IMR-90 (cell line): Measurements from ENCODE around the gene NDRG2. TPM values are rescaled to one million over a fixed set of nuclear protein-coding genes. Genes with fewer than 3 reads are reported as not detected.

Source experiments
- ATAC-seq: fragments of 200-7000 bp; cut with Tn5 transposase; 2 replicates; pipeline ENCODE4 v1.9.1; 2020; ENCODE audit warnings: low read depth, mild to moderate bottlenecking, moderate library complexity
- BruUV-seq: library from RNA; stranded (reverse); fragments of 400-500 nt; replicated peaks from 2 replicates; lab custom pipeline; 2021; lab: Mats Ljungman, UMichigan
- CTCF ChIA-PET: fragments of 300-600 bp; formaldehyde crosslinking; extraction: SDS; loops from one replicate; lab custom pipeline; 2021; ENCODE audit warnings: antibody characterized with exemption; lab: Yijun Ruan, JAX
- POLR2A ChIA-PET: fragments of 300-600 bp; sonication (Branson Sonifier 250); formaldehyde crosslinking; loops from one replicate; lab custom pipeline; 2022; ENCODE audit warnings: antibody characterized with exemption; ENCODE audit not compliant: unreplicated experiment; lab: Charles Lee
- DNase-seq: peaks from one replicate; pipeline ENCODE4 v3.0.0; 2013
- H2AFZ ChIP-seq: replicated peaks from 2 replicates; pipeline ENCODE3; 2013; ENCODE audit warnings: low read length, mild to moderate bottlenecking; ENCODE audit not compliant: poor library complexity
- H2AK5ac ChIP-seq: 2 replicates; pipeline ENCODE4 v1.6.1; 2013; ENCODE audit warnings: low read depth, low read length, inconsistent platforms
- H2AK9ac ChIP-seq: replicated peaks from 2 replicates; pipeline ENCODE3; 2013; ENCODE audit warnings: mild to moderate bottlenecking, low read depth, low read length, moderate library complexity; ENCODE audit not compliant: poor library complexity
- H2BK120ac ChIP-seq: 2 replicates; pipeline ENCODE4 v1.6.1; 2013; ENCODE audit warnings: low read depth, low read length, inconsistent platforms
- H2BK15ac ChIP-seq: 3 replicates; pipeline ENCODE4 v1.6.1; 2013; ENCODE audit warnings: low read depth, low read length, inconsistent platforms
- H2BK20ac ChIP-seq: 2 replicates; pipeline ENCODE4 v1.6.1; 2013; ENCODE audit warnings: low read depth, mild to moderate bottlenecking, inconsistent platforms, low read length, moderate library complexity
- H2BK5ac ChIP-seq: 2 replicates; pipeline ENCODE4 v1.6.1; 2013; ENCODE audit warnings: mild to moderate bottlenecking, low read depth, low read length, inconsistent platforms; ENCODE audit not compliant: poor library complexity, severe bottlenecking
- H3K14ac ChIP-seq: replicated peaks from 2 replicates; pipeline ENCODE4 v1.6.1; 2013; ENCODE audit warnings: low read depth, low read length, inconsistent platforms
- H3K18ac ChIP-seq: 2 replicates; pipeline ENCODE4 v1.6.1; 2013; ENCODE audit warnings: low read depth, low read length, control low read depth
- H3K23ac ChIP-seq: 2 replicates; pipeline ENCODE4 v1.6.1; 2013; ENCODE audit warnings: low read depth, low read length, inconsistent platforms
- H3K27ac ChIP-seq: 2 replicates; pipeline ENCODE4 v1.5.1; 2013; ENCODE audit warnings: mild to moderate bottlenecking, control low read depth, low read length; ENCODE audit not compliant: insufficient read depth
- H3K27me3 ChIP-seq: 2 replicates; pipeline ENCODE4 v1.6.1; 2013; ENCODE audit warnings: low read length; ENCODE audit not compliant: control insufficient read depth, insufficient read depth
- H3K36me3 ChIP-seq: 2 replicates; pipeline ENCODE4 v1.6.1; 2013; ENCODE audit warnings: low read length, mixed read lengths; ENCODE audit not compliant: control insufficient read depth, insufficient read depth
- H3K4ac ChIP-seq: 2 replicates; pipeline ENCODE4 v1.6.1; 2013; ENCODE audit warnings: low read depth, low read length, inconsistent platforms
- H3K4me1 ChIP-seq: 2 replicates; pipeline ENCODE4 v1.6.1; 2013; ENCODE audit warnings: low read length, mixed read lengths; ENCODE audit not compliant: control insufficient read depth, insufficient read depth
- H3K4me2 ChIP-seq: 2 replicates; pipeline ENCODE4 v1.6.1; 2013; ENCODE audit warnings: low read depth, mild to moderate bottlenecking, control low read depth, low read length, moderate library complexity
- H3K4me3 ChIP-seq: 2 replicates; pipeline ENCODE4 v1.5.1; 2013; ENCODE audit warnings: low read depth, mild to moderate bottlenecking, control low read depth, low read length, moderate library complexity; ENCODE audit not compliant: insufficient read depth
- H3K56ac ChIP-seq: 2 replicates; pipeline ENCODE4 v1.6.1; 2013; ENCODE audit warnings: low read length, inconsistent platforms; ENCODE audit not compliant: insufficient read depth; ENCODE audit errors: extremely low read depth
- H3K79me1 ChIP-seq, 2 experiments: 2 replicates each; pipeline ENCODE4 v1.6.1; 2013; ENCODE audit warnings: low read length in 2 of 2, inconsistent platforms in 1 of 2, low read depth in 1 of 2
- H3K9ac ChIP-seq: 2 replicates; pipeline ENCODE4 v1.6.1; 2013; ENCODE audit warnings: low read depth, low read length, control low read depth
- H3K9me1 ChIP-seq: 2 replicates; pipeline ENCODE4 v1.6.1; 2013; ENCODE audit warnings: low read length, inconsistent platforms; ENCODE audit not compliant: insufficient read depth
- H3K9me3 ChIP-seq: 2 replicates; pipeline ENCODE4 v1.6.1; 2013; ENCODE audit warnings: low read length; ENCODE audit not compliant: control insufficient read depth, insufficient read depth
- H4K20me1 ChIP-seq: 2 replicates; pipeline ENCODE4 v1.6.1; 2013; ENCODE audit warnings: low read length, inconsistent platforms; ENCODE audit not compliant: insufficient read depth
- H4K5ac ChIP-seq: 2 replicates; pipeline ENCODE4 v1.6.1; 2013; ENCODE audit warnings: mild to moderate bottlenecking, low read depth, low read length, control low read depth
- H4K8ac ChIP-seq, 2 experiments: 2 replicates each; pipeline ENCODE4 v1.6.1; 2013; ENCODE audit warnings: low read depth in 2 of 2, low read length in 2 of 2, control low read depth in 1 of 2, inconsistent platforms in 1 of 2
- H4K91ac ChIP-seq: 2 replicates; pipeline ENCODE4 v1.6.1; 2013; ENCODE audit warnings: low read depth, low read length, inconsistent platforms; ENCODE audit not compliant: insufficient read depth
- BHLHE40 ChIP-seq: fragments of 150-350 bp; IDR thresholded peaks from 2 replicates; pipeline ENCODE4 v1.6.1; 2016; ENCODE audit warnings: mild to moderate bottlenecking, low read depth, low read length
- CEBPB ChIP-seq: IDR thresholded peaks from 2 replicates; pipeline ENCODE4 v1.6.1; 2012; ENCODE audit warnings: low read depth, low read length, improper control_type of control experiment
- CTCF ChIP-seq: conservative IDR thresholded peaks from 2 replicates; pipeline ENCODE4 v1.5.1; 2012; ENCODE audit warnings: mild to moderate bottlenecking, low read depth, low read length, improper control_type of control experiment
- MAFK ChIP-seq: IDR thresholded peaks from 2 replicates; pipeline ENCODE4 v1.6.1; 2012; ENCODE audit warnings: low read depth, low read length, improper control_type of control experiment
- MAZ ChIP-seq: IDR thresholded peaks from 2 replicates; pipeline ENCODE4 v1.6.1; 2012; ENCODE audit warnings: low read depth, mild to moderate bottlenecking, low read length, improper control_type of control experiment, moderate library complexity, borderline replicate concordance
- NFE2L2 ChIP-seq: fragments of 150-350 bp; IDR thresholded peaks from 2 replicates; pipeline ENCODE4 v1.6.1; 2016; ENCODE audit warnings: low read depth, mild to moderate bottlenecking, low read length
- POLR2A ChIP-seq: IDR thresholded peaks from 2 replicates; pipeline ENCODE4 v1.6.1; 2012; ENCODE audit warnings: mild to moderate bottlenecking, low read depth, low read length
- RAD21 ChIP-seq: IDR thresholded peaks from 2 replicates; pipeline ENCODE4 v1.6.1; 2012; ENCODE audit warnings: low read length, improper control_type of control experiment
- RCOR1 ChIP-seq: IDR thresholded peaks from 2 replicates; pipeline ENCODE4 v1.6.1; 2012; ENCODE audit warnings: mild to moderate bottlenecking, low read length, improper control_type of control experiment; ENCODE audit not compliant: insufficient replicate concordance
- RFX5 ChIP-seq: IDR thresholded peaks from 2 replicates; pipeline ENCODE4 v1.8.0; 2012; ENCODE audit warnings: low read depth, mild to moderate bottlenecking, low read length, moderate library complexity
- SMC3 ChIP-seq: fragments of 150-350 bp; IDR thresholded peaks from 2 replicates; pipeline ENCODE4 v1.6.1; 2016; ENCODE audit warnings: low read depth, mild to moderate bottlenecking, antibody characterized with exemption, low read length, moderate library complexity
- WGBS, 2 experiments: methylation state at CpG; one replicate each; pipeline versions ENCODE4 v1.1.5 to v1.1.7; 2013; ENCODE audit warnings: missing lambda C conversion rate in 2 of 2; ENCODE audit not compliant: insufficient read length in 1 of 2; ENCODE audit errors: extremely low coverage in 2 of 2; 5-methylcytosine and 5-hydroxymethylcytosine counted together
- dilution Hi-C: fragments of 300-500 bp; cut with HindIII; formaldehyde crosslinking; loops from one replicate; pipeline ENCODE4 v1.14.3; 2018; ENCODE audit warnings: low sequenced_read_pairs; ENCODE audit not compliant: unreplicated experiment
- in situ Hi-C: fragments of 300-500 bp; cut with MboI; formaldehyde crosslinking; loops from 3 replicates; pipeline ENCODE4 v1.14.3; 2019; ENCODE audit warnings: low sequenced_read_pairs, inconsistent platforms, mixed read lengths
- intact Hi-C: fragments of 100-400 bp; cut with micrococcal nuclease; formaldehyde crosslinking; loops from 2 replicates; pipeline ENCODE4 v1.10.0; 2022
- polyA plus RNA-seq, 3 experiments: library from polyadenylated mRNA; depleted of rRNA; stranded (reverse); fragments of >200 nt; gene quantifications; 2 replicates each; pipeline ENCODE4 v1.2.3, GENCODE V29; 2012; ENCODE audit warnings: low replicate concordance in 1 of 3
- total RNA-seq: library from RNA; depleted of rRNA; stranded (reverse); fragments of >200 nt; gene quantifications from 2 replicates; pipeline ENCODE4 v1.2.3, GENCODE V29; 2012

Gene NDRG2
- total and polyA plus RNA-seq, 2 of the 4 experiments (the other 2 are of a cell fraction): 0.36 to 1.5 TPM

GRCh38 chr14:21039585-21040369 lies 14.9 kb upstream of the NDRG2 start:
- H3K14ac ChIP-seq: no peak overlapping the region
- no TSS peak for BruUV-seq
- H3K4me2 ChIP-seq: no peak overlapping the region
- H2BK5ac ChIP-seq: no peak overlapping the region
- no peak overlapping the region for H3K4me3 ChIP-seq
- TF ChIP-seq POLR2A (no peak), SMC3 (peak; percentile 60), NFE2L2 (no peak), MAZ (no peak), RAD21 (peak; percentile 70), BHLHE40 (no peak), RCOR1 (no peak), RFX5 (no peak), CEBPB (no peak), CTCF (peak; percentile 68), MAFK (no peak)
- intact Hi-C loops: loop anchor here (1.0 to 2.0 kb wide), 4 partner anchors 25 to 342 kb away; no protein-coding TSS in a partner anchor
- H3K9me3 ChIP-seq: no peaks in the 10 kb centered on the region
- H3K27ac ChIP-seq: no peak overlapping the region
- no peak overlapping the region for H2BK20ac ChIP-seq
- peaks cover 2% of the 10 kb centered on the region; the same call in 1 of the 2 replicates for H3K4me1 ChIP-seq
- no peaks in the 10 kb centered on the region for H3K79me1 ChIP-seq
- 62% methylated on average over 4 of the region's 8 CpGs; no CpG with 5 or more reads in 1 of the 2 experiments for WGBS, 2 experiments
- no peak overlapping the region for H3K56ac ChIP-seq
- H3K9ac ChIP-seq: no peak overlapping the region
- no peak overlapping the region for H4K8ac ChIP-seq
- CTCF ChIA-PET: interaction anchor here (0.6 to 3.7 kb wide), 11 partner anchors 8 to 348 kb away, joined by 3 to 37 read pairs (median 4); no protein-coding TSS in a partner anchor
- H4K20me1 ChIP-seq: no peaks in the 10 kb centered on the region
- H4K5ac ChIP-seq: no peak overlapping the region
- no peak overlapping the region for H4K91ac ChIP-seq
- ATAC-seq: peak; percentile 81
- no peak overlapping the region for H3K23ac ChIP-seq
- POLR2A ChIA-PET: no interaction called here
- H3K18ac ChIP-seq: no peak overlapping the region
- H3K9me1 ChIP-seq: no peaks in the 10 kb centered on the region
- no peak overlapping the region for H2AFZ ChIP-seq
- no peak overlapping the region for H2BK120ac ChIP-seq
- H3K36me3 ChIP-seq: no peaks in the 10 kb centered on the region
- no peak overlapping the region for H2BK15ac ChIP-seq
- in situ Hi-C loops: no loop called here
- peaks cover 36% of the 10 kb centered on the region for H3K27me3 ChIP-seq
- peak; percentile 67 for DNase-seq
- no peak overlapping the region for H3K4ac ChIP-seq
- H2AK9ac ChIP-seq: no peak overlapping the region
- dilution Hi-C loops: no loop called here
- H2AK5ac ChIP-seq: no peak overlapping the region
